RWPE2 (cell line): ENCODE measurements around the gene EXT2.

Experiments used
- ATAC-seq: fragments of 200-7000 bp; cut with Tn5 transposase; 3 replicates; pipeline ENCODE4 v1.9.1; 2021; ENCODE audit warnings: low read depth
- DNase-seq: peaks from one replicate; pipeline ENCODE4 v3.0.0-alpha.2; 2020; ENCODE audit warnings: low spot score
- H3K27ac ChIP-seq: fragments of 450-650 bp; 2 replicates; pipeline ENCODE4 v1.5.1; 2017; ENCODE audit warnings: mild to moderate bottlenecking; ENCODE audit not compliant: poor library complexity, severe bottlenecking
- H3K27me3 ChIP-seq: fragments of 250-450 bp; sonication (Bioruptor Pico); 2 replicates; pipeline ENCODE4 v1.5.1; 2021; ENCODE audit warnings: mild to moderate bottlenecking, moderate library complexity; ENCODE audit not compliant: insufficient read depth, poor library complexity, severe bottlenecking
- H3K36me3 ChIP-seq: fragments of 250-450 bp; sonication (Bioruptor Pico); 2 replicates; pipeline ENCODE4 v1.5.1; 2020; ENCODE audit warnings: low read depth, mild to moderate bottlenecking, moderate library complexity
- H3K4me1 ChIP-seq: fragments of 250-450 bp; sonication (Bioruptor Pico); 2 replicates; pipeline ENCODE4 v1.5.1; 2021; ENCODE audit warnings: mild to moderate bottlenecking, moderate library complexity; ENCODE audit not compliant: insufficient read depth, poor library complexity, severe bottlenecking
- H3K4me3 ChIP-seq: fragments of 250-450 bp; sonication (Bioruptor Pico); 2 replicates; pipeline ENCODE4 v1.5.1; 2021; ENCODE audit warnings: mild to moderate bottlenecking, moderate library complexity; ENCODE audit not compliant: severe bottlenecking
- H3K9me3 ChIP-seq: fragments of 250-450 bp; sonication (Bioruptor Pico); 2 replicates; pipeline ENCODE4 v1.5.1; 2021; ENCODE audit warnings: mild to moderate bottlenecking, moderate library complexity; ENCODE audit not compliant: severe bottlenecking
- TF ChIP-seq, protein P1 (sequence below): fragments of 450-650 bp; IDR thresholded peaks from one replicate; pipeline ENCODE4 v1.5.1; 2017; ENCODE audit warnings: mild to moderate bottlenecking, moderate library complexity; ENCODE audit not compliant: poor library complexity, severe bottlenecking

The EXT2 gene

GRCh38 chr11:44145011-44145775, 49.7 kb downstream of the EXT2 start:
- H3K27ac ChIP-seq = no peak overlapping the region
- H3K9me3 ChIP-seq = no peaks in the 10 kb centered on the region
- TF ChIP-seq, protein P1, sequence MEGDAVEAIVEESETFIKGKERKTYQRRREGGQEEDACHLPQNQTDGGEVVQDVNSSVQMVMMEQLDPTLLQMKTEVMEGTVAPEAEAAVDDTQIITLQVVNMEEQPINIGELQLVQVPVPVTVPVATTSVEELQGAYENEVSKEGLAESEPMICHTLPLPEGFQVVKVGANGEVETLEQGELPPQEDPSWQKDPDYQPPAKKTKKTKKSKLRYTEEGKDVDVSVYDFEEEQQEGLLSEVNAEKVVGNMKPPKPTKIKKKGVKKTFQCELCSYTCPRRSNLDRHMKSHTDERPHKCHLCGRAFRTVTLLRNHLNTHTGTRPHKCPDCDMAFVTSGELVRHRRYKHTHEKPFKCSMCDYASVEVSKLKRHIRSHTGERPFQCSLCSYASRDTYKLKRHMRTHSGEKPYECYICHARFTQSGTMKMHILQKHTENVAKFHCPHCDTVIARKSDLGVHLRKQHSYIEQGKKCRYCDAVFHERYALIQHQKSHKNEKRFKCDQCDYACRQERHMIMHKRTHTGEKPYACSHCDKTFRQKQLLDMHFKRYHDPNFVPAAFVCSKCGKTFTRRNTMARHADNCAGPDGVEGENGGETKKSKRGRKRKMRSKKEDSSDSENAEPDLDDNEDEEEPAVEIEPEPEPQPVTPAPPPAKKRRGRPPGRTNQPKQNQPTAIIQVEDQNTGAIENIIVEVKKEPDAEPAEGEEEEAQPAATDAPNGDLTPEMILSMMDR = no peak
- H3K4me3 ChIP-seq = no peak overlapping the region
- H3K36me3 ChIP-seq = peaks cover 28% of the 10 kb centered on the region
- H3K27me3 ChIP-seq = no peaks in the 10 kb centered on the region
- peaks cover 5% of the 10 kb centered on the region for H3K4me1 ChIP-seq
- no peak for ATAC-seq
- DNase-seq = no peak

- Histone ChIP-seq H3K4me1 (peaks cover 5% of the 10 kb centered on the region), H3K27ac (no peak overlapping the region), H3K4me3 (no peak overlapping the region), H3K9me3 (no peaks in the 10 kb centered on the region), H3K27me3 (no peaks in the 10 kb centered on the region), H3K36me3 (peaks cover 27% of the 10 kb centered on the region)
- TF ChIP-seq, protein P1 = no peak
- ATAC-seq (no peak), DNase-seq (no peak)
Measured at GRCh38 chr11:44146931-44147330, 51.5 kb downstream of the EXT2 start.

GRCh38 chr11:44147751-44148150, 52.3 kb downstream of the EXT2 start:
- TF ChIP-seq, protein P1 = no peak
- DNase-seq (no peak), ATAC-seq (no peak)
- Histone ChIP-seq H3K4me1 (peaks cover 5% of the 10 kb centered on the region), H3K36me3 (peaks cover 19% of the 10 kb centered on the region), H3K4me3 (no peak overlapping the region), H3K27ac (no peak overlapping the region), H3K9me3 (no peaks in the 10 kb centered on the region), H3K27me3 (no peaks in the 10 kb centered on the region)

GRCh38 chr11:44149651-44150050, 54.2 kb downstream of the EXT2 start:
- Histone ChIP-seq H3K36me3 (peaks cover 17% of the 10 kb centered on the region), H3K4me3 (no peak overlapping the region), H3K9me3 (no peaks in the 10 kb centered on the region), H3K4me1 (no peaks in the 10 kb centered on the region), H3K27me3 (no peaks in the 10 kb centered on the region), H3K27ac (no peak overlapping the region)
- DNase-seq (no peak), ATAC-seq (no peak)
- TF ChIP-seq, protein P1 = no peak

GRCh38 chr11:44150401-44150800, 54.9 kb downstream of the EXT2 start:
- H3K9me3 ChIP-seq = no peaks in the 10 kb centered on the region
- peaks cover 15% of the 10 kb centered on the region for H3K36me3 ChIP-seq
- no peak for DNase-seq
- TF ChIP-seq, protein P1 = no peak
- H3K4me3 ChIP-seq = no peak overlapping the region
- no peaks in the 10 kb centered on the region for H3K4me1 ChIP-seq
- H3K27ac ChIP-seq = no peak overlapping the region
- H3K27me3 ChIP-seq = no peaks in the 10 kb centered on the region
- ATAC-seq = no peak
